NCI-H69 (cell line): Measurements from ENCODE around the gene ALG14.
"Not testable (repeated sequence)": the region's sequence is repeated elsewhere in the genome, so short reads cannot be mapped to it uniquely, and the experiment has no call there.

Experiments
- DNase-seq: peaks from one replicate; lab custom pipeline; 2025; lab: John Stamatoyannopoulos, UW

Gene ALG14

DNA sequence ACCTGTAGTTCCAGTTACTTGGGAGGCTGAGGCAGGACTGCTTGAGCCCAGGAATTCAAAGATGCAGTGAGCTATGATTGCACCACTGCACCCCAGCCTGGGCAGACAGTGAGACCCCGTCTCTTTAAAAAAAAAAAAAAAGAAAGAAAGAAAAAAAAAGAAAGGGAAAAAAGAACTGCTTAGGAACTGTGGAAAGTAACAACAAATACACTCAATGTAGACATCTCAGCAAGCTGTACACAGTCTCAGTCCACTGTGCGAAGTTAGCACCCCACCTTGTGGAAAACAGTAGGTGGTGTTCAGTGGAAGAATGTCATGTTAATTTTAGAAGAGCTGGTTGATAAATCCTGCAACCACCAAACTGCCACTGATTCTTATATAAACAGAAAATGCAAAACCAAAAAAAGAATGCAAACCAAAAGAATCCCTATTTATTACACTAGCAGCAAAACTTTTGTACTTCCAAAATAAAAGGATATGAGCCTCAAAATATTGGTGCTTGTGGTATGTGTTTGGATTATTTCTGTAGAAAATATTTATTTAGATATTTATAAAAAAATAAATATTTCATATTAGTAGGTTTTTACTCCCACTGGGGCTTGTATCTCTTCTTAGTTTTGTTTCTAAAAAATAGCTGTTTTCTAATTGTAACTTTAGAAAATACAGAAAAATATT, 31.1 kb downstream of the ALG14 start:
- DNase-seq = peak; percentile 51

GRCh38 chr1:95040032-95040525, 32.7 kb downstream of the ALG14 start:
- DNase-seq = no peak

DNA sequence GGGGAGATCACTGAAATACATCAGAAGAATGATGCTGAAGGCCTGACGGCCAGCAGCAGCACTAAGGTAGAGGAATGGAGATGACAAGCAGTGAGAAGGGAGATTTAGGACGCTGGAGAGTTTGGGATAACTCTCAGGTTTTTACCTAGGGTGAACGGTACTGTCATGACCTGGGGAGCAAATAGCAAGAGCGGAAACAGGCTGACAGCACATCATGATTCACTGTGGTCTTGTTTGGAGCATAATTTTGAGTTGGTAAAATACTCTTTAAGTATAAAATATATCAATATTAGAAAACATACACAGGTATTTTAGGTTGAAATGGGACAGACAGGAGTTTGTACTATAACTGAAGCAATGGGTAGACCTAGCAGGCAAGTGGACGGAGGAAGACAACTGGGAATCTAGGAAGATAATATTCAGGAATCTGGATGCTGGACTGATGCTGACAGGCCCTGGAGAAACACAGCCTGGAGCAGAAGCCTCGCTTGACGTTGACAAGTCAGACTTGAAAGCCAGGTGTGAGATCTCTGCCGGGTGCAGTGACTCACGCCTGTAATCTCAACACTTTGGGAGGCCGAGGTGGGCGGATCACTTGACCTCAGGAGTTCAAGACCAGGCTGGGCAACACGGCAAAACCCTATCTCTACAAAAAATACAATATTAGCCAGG, 33.3 kb downstream of the ALG14 start:
- DNase-seq = no peak

- DNase-seq = no peak
Observed at GRCh38 chr1:95035536-95035935, 37.2 kb downstream of the ALG14 start.

- no peak for DNase-seq
Observed at GRCh38 chr1:95034506-95034905, 38.2 kb downstream of the ALG14 start.

DNA sequence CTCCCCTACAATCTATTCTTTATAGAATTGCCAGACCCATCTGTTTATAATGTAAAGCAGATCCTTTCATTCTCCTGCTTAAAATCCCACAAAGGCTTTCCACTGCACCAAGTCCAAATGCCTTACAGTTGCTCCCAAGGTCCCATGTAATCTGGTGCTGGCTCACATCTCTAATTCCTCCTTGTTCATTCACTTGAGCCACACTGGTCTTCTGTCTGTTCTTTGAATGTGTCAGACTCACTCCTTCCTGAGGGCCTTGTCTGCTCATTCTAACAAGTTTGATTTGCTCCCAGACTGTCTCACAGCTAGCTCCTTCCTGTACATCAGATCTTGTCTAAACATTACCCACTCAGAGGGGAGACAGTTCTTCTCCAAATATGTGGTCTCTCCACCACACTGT, 38.9 kb downstream of the ALG14 start:
- no peak for DNase-seq

GRCh38 chr1:95029532-95029931, 43.2 kb downstream of the ALG14 start:
- no peak for DNase-seq

- no peak for DNase-seq
Observed at GRCh38 chr1:95028954-95029353, 43.8 kb downstream of the ALG14 start.

- no peak for DNase-seq
Observed at GRCh38 chr1:95027046-95027445, 45.7 kb downstream of the ALG14 start.

GRCh38 chr1:95023399-95024043, 49.2 kb downstream of the ALG14 start:
- no peak for DNase-seq

DNA sequence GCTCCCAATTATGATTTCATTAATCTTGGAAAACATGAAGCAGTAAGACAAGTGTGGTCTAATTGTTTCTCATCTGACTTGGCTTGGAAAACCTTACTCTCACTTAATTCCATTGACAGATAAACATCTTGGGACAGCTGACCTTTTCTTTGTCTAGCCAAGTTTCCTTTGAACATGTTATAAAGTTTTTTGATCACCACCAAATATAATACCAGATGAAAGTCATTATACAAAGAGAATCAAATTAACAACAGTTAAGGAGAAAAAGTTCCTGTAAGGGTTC, 50.2 kb downstream of the ALG14 start:
- DNase-seq = no peak

GRCh38 chr1:95021805-95022643, 50.7 kb downstream of the ALG14 start:
- no peak for DNase-seq

- no peak for DNase-seq
Observed at GRCh38 chr1:95021119-95021518, 51.6 kb downstream of the ALG14 start.

- not testable (repeated sequence) for DNase-seq
Observed at GRCh38 chr1:95019466-95019865, 53.3 kb downstream of the ALG14 start.

DNA sequence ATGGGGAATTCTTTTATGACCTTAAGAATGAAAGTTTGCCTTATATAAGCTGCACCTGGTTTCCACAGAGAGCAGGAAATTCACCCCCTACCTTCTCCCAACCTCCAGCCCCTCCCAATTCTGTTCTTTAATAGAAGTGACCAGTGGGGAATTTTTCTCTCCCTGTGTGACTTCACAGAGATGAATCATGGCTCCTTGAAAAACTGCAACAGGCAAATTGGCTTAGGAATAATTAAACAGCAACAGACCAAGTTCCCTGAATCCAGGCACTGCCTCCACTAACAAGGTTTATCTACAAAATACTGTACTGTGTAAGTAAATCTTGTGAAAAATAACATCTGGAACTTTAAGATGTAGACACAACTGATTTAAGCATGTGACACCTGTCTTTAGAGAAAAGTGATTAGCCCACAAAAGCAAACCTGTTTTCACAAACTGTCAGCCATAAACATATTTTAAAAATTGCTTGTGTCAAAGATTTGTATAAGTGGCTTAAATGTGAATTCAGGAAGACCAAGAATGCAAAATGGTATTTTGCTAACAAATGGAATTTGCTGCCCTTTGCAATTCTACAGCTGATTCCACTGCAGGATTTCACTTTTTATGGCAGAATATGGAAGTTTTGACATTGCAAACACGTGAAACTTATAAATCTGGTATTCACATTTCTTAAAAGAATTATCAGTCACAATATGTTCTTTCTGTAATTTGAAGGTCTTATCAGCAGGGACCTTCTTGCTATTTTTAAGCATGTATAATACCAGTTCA, 54.0 kb downstream of the ALG14 start:
- peak; percentile 15 for DNase-seq

DNA sequence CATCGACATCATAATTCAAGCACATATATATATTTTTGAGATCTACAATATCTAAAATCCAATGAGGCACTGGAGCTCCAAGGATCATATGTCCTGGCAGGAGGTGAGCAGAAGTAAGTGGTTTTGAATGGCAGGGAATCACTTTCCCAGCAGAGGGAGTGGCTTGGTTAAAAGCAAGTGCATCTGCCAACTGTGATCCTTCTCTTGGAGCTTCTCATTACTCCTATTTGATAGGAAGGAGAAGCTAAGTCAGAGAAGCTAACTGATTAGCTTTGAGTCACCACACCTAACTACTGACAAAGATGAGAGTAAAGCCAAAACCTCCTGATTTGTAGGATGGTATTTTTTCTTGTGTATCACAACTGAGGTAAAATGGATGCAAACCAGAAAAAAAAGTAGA, 55.0 kb downstream of the ALG14 start:
- peak; percentile 2 for DNase-seq

DNA sequence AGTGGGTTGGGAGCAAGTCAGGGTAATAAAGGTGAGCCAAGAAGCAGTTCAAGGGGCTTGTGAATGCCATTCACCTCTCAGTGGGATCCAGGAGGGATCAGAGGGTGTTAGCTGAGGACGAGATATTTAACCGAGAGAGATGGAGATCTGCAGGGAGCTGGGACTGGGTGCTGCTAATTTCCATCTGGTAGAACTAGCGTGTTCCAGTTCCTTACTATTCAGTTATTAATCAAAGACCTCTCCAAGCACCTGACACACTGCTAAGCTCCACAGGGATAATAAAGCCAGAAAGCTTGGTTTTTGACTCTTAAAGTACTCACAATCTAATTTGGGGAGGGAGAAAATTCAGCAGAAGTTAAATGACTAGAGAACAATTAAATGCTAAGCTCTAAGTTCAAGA, 57.7 kb downstream of the ALG14 start:
- DNase-seq = no peak

DNA sequence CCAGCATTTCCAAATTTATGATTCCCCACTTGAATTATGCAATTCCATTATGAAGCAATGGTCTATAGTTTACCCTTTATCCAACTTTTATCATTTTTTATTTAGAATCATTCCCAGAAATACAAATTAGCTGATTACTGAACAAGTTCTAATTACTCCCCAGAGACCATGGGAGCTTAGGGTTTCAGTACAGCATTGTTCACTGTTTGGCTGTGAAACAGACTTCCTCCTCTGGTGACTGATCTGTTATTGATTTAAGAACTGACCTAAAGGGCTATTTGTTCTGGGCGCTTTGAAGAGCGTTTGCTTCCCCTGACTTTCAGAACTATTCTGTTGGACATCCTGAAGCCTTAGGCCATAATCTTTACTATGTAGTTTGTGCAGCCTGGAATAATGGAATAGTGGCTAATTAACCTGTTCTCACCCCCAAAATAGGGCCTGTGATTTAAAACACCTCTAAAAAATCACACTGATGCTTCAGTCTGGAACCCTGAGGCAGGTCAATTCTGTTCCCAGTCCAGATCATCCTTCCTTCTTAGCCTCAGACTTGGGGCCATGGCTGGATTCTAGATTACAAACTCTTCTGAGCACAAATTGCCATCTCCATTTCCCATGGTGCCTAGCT, 58.7 kb downstream of the ALG14 start:
- peak; percentile 80 for DNase-seq

GRCh38 chr1:95012389-95012788, 60.4 kb downstream of the ALG14 start:
- DNase-seq = no peak

DNA sequence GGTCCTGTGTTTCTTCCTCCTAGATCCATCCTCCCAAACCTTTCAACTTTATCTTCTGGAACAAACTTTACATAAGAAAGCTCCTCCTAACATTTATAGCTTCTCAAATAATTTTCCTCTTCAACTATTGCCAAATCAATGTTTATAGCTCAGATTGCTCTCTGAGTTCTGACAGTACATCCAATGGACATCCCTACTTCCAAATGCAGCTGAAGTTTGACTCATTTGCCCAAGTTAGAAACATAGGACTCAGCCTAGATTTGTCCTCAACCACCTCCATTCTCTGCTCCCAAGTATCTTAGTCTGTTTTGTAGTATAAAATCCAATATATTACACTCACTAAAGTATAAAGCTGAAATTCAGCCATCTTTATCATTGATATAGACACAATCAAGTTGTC, 62.6 kb downstream of the ALG14 start:
- no peak for DNase-seq

- no peak for DNase-seq
Observed at GRCh38 chr1:95007687-95008086, 65.1 kb downstream of the ALG14 start.
